T follicular helper cell (primary cell): Measurements from ENCODE around the gene PPARG.
"Not testable (repeated sequence)": the region's sequence is repeated elsewhere in the genome, so short reads cannot be mapped to it uniquely, and the experiment has no call there.

Experiments used
- DNase-seq: peaks from one replicate; pipeline ENCODE4 v3.0.0-alpha.2; 2020; ENCODE audit warnings: low read depth

The PPARG gene

DNA sequence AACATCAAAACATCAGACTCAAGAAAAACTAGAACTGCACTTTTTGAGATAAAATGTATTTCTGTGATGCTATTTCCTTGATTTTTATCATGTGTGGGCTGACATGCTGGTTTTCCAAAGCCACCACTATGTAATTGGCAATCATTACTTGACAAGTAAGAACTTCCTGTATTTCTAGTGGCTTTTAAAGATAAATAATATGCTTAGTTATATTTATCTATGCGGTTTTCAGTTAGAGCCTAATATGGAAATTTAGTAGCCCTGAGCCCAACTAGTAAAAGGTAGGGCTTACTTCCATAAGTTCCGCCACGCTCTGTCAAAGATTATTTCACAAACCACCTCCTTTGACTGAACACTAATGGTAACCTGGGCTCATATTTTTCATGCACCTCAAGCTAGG, 91.6 kb downstream of the PPARG start:
- no peak for DNase-seq

DNA sequence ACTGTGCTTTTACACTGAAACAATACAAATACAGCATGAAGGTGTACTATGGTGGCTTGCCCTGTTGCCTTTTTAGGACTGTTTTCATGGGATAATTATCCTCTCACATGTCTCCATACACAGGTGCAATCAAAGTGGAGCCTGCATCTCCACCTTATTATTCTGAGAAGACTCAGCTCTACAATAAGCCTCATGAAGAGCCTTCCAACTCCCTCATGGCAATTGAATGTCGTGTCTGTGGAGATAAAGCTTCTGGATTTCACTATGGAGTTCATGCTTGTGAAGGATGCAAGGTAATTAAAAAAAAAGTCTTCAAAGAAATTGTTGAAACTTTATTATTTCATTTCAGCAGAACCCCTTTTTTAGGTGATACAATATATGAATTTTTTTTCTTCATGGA, 92.3 kb downstream of the PPARG start:
- DNase-seq, result no peak

DNA sequence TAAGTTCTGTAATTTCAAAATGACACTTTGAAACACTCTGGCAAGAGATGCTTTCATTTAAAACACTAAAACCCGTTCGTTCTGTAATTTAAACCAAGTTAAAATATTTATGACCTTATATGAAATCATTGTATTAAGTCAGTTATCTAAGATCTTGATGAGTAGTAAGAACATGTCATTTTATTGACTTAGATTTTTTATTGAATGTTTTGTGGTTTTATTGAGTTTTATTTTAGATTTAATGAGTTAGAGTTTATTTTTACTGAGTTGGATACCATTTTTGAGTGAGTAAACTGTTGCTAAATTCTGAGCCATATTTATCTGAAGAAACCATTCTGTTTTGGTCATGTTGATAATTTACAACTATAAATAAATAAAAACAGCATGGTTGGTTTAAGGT, 94.3 kb downstream of the PPARG start:
- DNase-seq, result no peak

DNA sequence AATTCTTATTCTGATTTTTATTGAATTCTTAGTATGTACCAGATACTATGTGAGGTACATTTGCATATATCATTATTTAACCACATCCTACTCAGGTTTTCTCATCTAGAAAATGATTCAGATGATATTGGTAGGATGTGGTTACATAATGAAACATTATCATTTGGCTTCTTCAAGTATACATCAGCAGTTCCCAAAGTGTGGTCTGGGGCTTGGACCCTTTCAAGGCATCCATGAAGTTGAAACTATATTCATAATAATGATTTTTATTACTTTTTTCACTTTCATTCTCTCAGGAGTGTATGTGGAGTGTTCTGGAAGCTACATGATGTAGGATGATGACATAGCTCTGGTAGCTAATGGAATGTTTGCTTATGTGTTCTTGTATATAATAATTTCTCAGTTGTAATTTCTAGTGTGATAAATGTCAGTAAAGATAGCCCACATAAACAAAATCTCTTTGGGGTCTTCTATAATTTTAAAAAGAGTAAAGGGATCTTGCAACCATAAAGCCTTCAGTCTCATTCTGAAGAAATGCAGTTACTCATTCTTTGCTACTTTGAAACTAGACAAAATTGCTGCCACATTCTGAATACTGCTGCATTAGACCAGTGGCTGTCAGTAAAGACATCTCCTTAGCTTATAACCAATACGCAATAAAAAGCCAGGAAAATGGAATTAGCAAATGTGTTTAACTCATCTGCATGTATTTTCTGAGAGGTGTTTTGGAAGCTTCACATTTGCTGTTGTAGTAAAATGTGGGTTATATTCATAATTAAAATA, 95.8 kb downstream of the PPARG start:
- DNase-seq, result no peak

DNA sequence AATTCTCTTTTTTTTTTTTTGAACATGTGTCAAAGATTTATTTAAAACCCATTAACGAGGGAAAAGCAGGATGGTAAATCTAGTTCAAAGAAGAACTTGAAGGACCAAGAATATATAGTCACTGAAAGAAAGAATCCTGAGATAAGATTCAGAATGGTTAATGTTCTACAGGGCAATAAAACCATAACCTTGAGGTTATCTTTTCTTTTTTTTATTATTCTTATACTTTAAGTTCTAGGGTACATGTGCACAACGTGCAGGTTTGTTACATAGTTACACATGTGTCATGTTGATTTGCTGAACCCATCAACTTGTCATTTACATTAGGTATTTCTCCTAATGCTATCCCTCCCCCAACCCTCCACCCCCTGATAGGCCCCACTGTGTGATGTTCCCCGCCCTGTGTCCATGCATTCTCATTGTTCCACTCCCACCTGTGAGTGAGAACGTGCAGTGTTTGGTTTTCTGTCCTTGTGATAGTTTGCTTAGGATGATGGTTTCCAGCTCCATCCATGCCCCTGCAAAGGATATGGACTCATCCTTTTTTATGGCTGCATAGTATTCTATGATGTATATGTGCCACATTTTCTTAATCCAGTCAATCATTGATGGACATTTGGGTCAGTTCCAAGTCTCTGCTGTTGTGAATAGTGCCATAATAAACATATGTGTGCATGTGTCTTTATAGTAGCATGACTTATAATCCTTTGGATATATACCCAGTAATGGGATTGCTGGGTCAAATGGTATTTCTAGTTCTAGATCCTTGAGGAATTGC, 97.8 kb downstream of the PPARG start:
- DNase-seq, result not testable (repeated sequence)

DNA sequence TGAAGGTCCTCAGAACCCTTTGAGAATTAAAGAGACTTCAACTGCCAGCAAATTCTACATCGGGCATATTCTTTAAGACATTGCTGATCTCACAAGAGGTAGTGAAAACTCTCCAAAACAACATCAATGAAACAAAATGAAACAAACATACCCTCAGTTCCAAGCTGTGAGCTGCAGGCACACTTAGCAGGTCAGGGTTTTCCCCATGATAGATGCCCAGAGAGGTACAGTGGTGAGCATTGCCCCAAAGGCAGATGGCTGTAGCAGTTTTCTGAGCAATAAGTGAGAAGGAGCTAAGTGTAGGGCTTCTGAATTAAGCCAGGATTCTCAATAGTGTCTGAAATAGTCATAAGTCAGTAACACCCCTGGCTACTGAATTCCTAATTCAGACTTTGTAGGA, 99.3 kb downstream of the PPARG start:
- DNase-seq, result no peak

DNA sequence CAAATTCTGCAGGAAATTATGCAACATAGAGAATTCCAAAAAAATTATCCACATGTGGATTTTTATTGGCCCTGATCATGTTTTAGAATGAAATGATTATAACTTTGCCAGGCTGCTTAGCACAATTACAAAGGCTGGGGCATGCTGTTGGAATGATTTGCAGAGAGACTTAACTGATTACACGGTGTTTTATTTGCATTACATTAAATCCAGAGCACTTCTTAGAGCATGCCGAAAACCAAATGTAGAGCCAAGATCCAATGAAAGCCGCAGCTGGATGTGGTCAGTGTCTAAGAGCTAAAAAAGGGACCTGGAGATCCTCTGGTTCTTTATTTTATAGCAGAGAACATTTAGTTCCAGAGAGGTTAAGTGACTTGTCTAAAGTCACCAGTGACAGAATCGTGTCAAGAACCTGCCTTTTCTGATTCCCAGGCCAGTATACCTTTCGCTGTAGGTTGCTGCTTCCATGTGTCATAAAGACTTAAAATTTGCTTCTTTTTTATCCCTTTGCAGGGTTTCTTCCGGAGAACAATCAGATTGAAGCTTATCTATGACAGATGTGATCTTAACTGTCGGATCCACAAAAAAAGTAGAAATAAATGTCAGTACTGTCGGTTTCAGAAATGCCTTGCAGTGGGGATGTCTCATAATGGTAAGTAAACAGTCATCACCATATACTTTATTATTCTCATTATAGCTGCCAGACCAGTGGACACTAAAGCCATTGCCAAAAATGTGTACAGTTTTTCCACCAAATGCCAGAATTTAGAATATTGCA, 103.4 kb downstream of the PPARG start:
- DNase-seq, result no peak

DNA sequence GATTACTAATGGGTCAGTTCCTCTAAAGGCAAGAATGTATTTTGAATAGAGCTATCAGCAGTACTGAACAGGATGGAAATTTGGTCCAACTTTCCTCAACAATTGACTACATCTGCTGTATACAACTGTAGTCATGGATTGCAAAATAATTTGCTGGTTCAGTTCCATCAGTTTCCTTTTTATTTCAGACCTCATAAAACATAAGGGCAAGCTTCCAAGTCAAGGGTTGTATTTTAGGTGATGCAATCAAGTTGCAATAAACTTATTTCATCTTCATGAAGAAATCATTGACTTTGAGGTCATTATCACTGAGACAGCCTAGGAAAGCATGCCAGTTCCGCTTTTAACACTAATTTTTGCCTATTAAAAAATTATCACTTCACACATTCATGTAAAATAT, 105.0 kb downstream of the PPARG start:
- no peak for DNase-seq

DNA sequence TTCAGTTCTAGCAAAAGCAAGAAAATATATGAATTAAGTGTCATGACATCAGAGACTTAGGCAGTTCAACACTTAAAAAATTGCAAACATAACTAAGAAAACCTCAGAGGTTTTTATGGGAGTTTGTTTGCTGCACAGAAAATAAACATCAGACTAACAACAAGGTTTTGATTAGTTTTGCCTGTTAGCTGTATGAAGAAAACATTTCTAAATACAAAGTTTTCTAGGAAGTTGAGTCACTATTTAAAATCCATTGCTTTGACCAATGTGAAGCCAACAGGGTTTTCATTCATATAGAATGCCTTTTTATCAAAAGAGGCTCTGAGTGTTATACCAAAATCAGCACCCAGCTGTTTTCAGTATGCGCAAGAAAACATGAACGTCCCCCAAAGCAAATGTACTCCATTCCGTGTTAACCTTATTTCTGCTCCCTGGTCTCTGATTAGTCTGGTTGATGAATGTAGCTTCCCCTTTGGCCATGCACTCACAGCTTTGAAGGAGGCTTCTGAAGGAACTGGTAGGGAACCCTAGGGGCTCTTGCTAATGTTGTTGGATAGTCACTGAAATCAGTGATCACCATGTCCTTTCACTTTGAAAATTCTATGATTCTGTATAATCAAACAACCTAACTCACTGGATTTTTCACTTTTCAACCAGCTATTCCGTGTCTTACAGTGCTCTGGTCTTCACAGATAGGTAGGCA, 105.8 kb downstream of the PPARG start:
- DNase-seq, result no peak

DNA sequence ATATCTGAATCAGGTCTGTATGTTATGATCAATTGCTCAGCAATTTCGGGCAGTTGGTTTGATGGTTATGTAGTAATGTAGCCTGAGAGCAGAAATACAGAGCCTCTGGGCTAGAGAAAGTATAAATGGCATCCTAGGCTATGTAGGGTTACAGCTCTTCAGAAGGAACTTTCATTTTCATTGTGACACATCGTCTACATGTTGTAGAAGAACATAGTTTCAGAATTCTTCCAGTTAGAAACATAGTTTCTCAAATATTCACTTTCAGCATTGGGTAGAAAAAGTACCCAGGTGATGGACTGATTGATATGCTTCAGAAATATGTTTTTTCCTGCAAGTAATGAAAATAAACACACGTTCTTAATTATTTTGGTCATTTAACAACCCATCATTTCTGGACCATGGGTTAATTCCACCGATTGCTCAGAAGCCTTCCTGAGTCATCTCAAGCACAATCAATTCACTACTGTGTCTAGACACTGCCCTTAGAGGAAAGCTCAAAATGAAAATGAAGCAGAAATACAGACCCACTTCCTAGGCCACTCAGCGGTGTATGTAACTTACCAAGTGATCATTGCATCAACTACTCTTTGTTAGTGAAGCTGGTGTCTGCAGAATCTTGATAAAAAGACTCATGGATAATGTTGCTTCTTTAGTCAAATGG, 106.6 kb downstream of the PPARG start:
- DNase-seq, result no peak

DNA sequence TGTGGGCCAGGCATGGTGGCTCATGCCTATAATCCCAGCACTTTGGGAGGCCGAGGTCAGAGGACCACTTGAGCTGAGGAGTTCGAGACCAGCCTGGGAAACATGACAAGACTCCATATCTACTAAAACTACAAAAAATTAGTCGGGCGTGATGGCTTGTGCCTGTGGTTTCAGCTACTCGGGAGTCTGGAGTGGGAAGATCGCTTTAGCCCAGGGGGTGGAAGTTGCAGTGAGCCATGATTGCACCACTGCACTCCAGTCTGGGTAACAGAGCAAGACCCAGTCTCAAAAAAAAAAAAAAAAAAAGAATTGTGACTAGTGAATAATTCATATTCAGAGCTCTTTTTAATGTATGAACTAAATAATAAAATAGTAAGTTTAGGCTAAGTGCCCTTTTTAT, 107.6 kb downstream of the PPARG start:
- no peak for DNase-seq

DNA sequence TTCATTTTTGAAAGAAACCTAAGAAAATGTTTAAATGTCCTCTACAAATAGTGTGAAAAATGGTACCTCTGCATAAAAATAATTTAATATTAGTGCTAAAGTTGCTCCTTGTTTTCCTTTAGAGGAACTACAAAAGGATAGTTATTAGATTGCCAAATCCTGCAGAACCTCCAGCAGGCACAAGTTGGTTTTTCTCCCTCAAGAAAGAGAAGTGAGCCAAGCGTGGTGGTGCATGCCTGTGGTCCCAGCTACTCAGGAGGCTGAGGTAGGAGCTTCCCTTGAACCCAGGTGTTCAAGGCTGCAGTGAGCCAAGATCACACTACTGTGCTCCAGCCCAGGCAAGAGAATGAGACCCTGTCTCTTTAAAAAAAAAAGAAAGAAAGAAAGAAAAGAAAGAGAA, 110.4 kb downstream of the PPARG start:
- DNase-seq, result no peak

DNA sequence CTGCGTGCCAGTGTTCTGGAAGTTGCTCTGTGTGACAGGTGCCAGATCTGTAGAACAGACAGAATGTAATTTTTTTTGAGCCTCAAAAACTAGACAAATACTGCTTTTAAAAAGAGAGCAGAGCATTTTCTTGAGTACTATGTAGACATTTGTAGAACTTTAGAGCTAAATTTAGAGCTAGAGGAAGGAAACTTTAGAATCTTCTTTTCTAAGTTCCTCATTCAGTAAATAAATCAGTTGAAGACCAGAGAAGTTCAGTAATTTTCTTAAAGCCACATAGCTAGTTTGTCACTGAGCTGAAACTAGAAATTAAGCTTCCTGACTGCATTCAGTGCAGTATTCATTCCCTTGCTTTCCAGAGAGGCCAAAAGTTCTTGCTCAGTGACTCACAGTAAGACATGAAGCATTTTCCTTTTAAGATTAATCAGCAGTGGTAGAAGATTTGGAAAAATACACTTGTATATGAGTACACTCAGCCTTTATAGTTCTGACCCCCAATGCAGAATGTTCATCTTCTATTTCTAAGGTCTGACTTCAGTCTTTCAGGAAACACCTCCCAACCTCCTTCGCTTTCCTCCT, 111.8 kb downstream of the PPARG start:
- DNase-seq, result no peak

DNA sequence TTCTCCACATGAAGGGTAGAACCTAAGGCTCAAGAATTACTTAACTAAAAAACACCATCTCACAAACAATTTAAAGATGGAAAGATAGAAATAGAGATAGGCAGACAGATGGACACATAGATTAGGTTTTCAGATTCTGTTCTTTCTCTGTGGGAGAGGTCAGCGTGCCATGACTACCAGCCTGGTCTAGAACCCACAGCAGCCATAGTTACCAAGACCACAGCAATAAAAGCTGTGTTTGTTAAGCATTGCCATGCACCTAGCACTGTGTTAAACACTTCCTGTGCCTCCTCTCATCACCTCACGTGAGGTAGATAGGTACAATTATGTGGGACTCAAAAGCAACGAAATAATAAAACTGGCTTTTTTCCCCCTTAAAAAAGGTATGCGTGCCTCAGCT, 112.3 kb downstream of the PPARG start:
- DNase-seq, result no peak

DNA sequence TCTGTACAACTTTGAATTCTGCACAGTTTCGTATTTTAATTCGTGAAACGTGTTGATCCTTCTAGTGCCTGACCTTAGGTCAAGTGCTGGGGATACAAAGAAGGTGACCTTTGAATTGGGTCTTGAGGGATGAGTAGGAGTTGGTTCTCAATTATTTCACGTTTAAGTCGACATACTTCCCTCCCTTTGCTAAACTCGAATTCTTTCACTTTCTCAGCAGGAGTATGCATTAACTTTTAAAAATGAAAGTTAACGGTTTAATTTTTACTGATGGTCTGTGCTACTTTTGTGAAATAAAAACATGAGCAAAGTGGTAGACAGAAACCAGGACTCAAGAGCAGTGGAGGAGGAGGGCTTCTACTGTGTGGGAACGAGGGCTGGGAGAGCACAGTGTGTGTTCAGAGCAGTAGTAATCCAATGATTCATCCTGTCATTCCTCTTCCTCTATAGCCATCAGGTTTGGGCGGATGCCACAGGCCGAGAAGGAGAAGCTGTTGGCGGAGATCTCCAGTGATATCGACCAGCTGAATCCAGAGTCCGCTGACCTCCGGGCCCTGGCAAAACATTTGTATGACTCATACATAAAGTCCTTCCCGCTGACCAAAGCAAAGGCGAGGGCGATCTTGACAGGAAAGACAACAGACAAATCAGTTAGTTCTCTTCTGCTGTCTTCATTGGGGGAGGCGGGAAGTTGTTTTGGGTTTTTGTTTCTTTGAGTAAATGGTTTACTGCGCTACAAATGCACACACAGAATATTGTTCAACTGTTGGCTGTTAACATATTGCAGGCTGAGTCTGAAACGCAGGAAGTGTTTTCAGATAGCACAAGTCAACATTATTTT, 116.8 kb downstream of the PPARG start:
- DNase-seq, result no peak

DNA sequence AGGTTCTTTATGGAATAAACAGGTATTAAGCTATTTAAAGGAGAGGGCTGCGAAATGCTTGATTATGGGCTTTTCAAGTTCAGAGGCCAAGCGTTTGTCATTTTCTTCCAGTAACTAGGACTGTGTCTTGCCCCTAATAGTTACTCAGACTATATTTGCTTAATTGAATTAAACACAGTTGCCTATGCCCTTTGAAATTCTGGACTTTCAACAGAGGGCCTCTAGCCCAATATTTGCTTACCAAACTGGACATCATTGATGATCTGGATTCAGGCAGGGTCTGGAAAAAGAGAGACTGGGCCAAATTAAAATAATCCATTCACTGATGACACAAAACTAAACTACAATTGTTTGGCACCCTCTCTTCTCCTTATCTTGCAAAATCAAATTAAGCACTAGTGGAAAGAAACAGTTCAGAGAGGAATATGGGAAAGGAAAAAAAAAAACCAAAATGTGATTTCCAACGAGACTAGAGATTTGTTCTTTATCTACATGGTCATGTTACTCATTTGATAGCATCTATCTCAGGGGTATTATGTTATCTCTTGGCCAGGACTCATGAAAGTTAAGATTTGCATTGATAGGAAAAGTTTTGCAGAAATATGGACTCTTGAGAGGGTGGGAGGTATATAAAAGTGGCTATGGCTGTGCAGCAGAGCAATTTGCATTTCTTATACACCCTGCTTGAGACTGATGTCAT, 120.3 kb downstream of the PPARG start:
- DNase-seq, result no peak

DNA sequence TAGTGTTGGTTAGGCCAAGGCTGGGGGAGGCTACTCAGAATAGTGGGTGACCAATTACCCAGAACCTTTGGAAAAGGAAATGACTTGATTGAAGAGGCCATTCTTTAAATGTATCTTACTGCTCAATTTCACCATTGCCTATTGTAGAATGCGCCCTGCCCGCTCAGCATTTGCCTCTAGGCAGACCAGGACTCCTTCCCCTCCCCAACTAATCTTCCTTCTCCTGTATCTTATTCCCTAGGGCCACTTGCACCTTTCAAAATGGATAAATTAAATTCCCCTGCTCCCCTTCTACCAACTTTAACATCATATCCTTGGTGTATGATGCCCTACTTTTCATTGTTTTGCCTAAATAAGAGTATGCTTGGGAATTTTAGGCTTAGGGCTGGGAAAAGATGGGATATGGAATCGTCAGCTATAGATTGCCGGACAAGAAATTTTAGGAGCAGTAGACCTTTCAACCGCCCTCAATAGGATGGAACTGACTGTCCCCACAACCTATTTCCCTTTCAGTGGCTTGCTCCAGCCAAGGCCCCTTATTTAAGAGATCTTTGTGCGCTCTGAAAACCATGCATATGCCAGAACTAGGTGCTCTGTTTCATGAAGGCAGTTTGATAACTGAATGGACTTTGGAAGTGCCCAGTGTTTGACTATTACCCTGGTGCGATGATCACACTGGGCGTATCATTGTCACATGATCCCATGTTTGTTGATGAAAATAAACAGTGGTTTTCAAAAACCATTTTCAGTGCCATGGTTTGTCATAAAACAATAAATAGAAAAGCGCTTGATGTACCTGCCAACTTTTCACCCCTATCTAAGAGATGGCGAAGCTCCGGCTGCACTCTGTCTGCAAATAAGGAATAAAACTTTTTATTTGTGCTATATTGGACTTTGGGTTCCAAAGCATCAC, 121.1 kb downstream of the PPARG start:
- no peak for DNase-seq

DNA sequence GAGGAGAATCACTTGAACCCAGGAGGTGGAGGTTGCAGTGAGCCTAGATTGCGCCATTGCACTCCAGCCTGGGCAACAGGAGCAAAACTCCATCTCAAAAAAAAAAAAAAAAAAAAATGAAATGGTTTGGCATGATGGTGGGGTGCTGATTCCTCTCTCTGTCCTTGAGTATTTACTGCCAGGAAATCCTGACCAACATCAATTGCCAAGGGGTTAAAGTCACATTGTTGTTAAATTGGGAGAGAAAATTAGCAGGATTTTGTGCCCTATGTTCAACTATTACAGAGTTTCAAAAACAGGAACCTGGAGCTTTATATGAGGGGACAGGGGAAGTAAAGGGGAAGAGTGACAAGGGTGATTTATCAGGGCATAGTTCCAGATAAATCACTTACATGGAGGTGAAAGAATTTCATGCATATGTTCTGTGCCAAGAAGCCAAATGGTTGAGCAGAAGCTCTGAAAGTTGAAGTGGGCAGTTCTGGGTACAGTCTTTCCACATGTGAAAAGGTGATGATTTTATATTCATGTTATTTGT, 124.9 kb downstream of the PPARG start:
- no peak for DNase-seq
